Measurements from ENCODE around the gene PPP1R36. TPM values are rescaled to one million over a fixed set of nuclear protein-coding genes. Genes with fewer than 3 reads are reported as not detected.
"Not testable (repeated sequence)": the region's sequence is repeated elsewhere in the genome, so short reads cannot be mapped to it uniquely, and the experiment has no call there.

The PPP1R36 gene
- total RNA-seq, 1 donor from 2014 or later, result 0.40 TPM

DNA sequence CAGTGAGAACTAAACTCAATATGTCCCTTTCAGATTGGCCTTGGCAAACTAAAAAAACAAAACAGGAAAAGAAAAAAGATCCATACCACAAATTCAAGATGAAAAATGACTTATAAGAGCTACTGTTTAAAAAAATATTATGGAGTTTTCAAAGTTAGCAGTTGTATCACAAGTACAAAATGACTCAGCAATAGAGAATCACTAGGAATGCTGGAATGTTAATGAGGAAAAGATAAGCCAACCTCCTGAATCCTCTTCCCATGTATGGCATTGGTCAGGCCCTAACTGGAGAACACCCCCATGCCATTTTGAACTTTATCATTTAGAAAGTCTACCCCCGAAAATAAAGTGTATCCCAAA, 62.2 kb downstream of the PPP1R36 start:
- peak; percentile 21 to 39 for DNase-seq (ENCODE audit: low read depth in 2 of 2)

DNA sequence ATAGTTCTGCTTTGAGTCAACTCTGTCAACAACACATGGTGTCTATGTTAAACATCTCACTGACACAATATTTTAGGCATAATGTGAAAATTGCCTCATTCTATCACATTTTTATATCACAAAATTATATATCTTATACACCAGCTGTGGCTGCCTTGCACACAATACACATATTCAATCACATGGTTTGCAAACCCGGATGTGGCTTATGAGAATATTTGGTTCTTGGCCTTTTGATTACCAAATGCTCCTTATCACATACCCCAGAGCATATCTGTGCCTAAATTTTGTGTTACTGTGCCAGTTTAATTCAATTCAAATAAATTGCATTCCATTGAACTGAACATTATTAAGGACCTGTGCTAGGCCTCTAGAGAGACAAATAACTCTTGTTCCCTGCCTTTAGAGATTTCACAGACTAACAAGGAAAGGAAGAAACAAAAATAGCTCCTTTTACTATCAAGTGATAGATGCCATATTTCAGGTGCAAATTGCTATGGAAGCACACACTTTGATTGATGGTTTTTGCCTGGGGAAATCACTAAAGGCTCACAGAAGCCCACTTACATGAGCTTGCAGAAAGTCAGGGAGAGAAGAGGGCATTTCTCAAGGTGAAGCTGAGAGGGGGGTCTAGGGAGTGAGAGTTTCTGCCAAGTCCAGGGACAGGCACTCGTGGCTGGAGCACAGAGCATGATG, 63.4 kb downstream of the PPP1R36 start:
- DNase-seq (ENCODE audit: low read depth in 2 of 2), result no peak

DNA sequence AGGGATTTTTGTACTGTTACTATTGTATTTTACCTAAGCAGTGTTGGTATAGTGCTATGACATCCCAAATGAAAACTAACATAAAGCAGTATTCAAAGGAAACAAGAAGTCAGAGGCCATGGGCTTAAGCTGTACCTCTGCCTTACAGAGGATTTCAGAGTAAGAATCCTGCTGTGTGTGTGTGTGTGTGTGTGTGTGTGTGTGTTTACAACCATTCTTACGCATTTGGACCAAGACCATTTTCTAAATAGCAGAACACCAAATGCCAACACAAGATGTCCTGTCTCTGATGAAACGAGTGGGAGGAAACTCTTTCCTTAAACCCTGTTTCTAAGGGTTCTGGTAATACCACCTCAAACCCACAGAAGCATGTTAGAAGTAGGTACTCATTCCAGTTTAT, 64.4 kb downstream of the PPP1R36 start:
- no peak for DNase-seq (ENCODE audit: low read depth in 2 of 2)

DNA sequence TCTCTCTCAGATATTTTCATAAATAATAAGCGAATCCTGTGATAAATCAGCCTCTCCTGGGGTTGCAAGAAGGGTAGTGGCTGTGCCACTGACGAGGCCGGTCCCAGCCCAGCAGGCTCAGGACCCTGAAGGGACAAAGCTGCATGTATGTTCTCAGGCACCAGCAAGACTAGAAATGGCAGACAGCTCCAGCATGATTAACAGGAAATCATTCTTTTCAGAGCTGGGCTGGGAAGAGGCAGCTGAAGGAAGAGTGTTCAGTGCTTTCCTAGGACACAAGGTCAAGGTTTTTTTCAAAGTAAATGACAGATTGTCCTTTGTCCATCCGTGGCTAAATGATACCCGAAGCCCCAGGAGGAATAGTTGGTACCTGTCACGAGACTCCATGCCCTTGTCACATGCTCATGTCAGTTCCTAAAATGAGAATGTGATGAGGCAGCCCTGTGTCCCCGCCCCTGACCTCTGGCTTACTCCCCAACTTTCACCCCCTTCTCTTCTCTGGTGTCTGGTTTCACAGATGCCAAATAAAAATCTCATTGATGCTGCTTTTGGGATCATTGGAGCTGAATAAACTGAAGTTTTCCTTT, 65.1 kb downstream of the PPP1R36 start:
- DNase-seq (ENCODE audit: low read depth in 2 of 2), result peak in 1 of 2 donors; percentile 16

DNA sequence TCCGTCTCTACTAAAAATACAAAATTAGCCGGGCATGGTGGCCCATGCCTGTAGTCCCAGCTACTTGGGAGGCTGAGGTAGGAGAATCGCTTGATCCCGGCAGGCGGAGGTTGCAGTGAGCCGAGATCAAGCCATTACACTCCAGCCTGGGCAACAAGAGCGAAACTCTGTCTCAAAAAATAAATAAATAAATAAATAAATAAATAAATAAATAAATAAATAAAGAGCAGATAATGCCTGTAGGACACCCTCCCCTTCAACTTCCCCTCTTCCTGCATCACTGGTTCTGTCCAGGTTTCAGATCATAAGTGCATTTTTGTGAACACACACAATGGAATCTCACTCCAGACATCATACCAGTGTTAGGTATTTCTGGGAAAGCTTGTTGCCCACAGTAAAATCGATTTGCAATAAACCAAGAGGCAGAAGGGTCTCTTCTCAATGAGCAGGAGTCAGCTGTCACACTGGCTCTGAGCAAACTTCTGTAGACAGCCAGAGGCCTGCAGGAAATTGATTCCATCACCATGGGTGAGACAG, 68.2 kb downstream of the PPP1R36 start:
- peak in 1 of 2 donors; percentile 11 for DNase-seq (ENCODE audit: low read depth in 2 of 2)

DNA sequence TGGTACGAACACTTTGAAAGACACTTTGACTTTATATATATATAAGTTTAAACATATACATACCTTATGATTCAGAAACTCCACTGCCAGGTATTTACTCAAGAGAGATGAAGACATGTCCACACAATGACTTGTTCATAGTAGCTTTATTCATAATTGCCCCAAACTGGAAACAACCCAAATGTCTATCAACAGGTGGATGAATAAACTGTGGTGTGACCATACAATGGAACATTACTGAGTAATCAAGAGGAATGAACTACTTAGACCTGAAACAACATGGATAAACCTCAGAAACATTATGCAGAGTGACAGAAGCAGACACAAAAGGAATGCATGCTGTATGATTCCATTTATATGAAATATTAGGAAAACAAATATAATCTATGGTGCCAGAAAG, 71.1 kb downstream of the PPP1R36 start:
- peak in 1 of 2 donors; percentile 48 for DNase-seq (ENCODE audit: low read depth in 2 of 2)

DNA sequence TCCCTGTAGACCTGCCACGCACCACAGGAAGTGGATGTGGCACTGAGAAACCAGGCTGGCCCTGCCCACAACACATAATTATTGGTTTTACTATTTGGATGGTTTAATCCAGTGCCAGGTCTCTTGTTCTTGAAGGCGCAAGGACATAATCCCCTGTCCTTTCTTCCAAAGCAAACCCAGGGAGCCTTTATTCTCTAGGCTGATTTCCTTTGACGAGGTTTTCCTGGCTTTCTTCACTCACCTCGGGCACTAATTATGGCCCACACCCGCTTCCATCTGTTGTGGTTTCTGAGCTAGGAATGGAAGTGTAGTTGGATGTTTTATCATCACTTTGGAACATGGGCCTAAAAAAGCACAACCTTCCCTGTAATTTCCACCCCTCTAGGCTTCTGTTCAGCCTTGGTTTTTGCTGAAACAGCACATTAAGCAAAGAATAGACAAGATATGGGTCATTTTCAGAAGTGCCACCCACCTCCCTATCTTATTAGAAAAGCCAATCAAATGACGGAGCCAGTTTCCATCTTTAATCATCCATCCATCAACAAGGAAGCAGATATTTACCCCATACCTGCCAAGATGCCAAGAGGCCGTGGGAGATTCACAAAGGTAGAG, 73.9 kb downstream of the PPP1R36 start:
- no peak for DNase-seq (ENCODE audit: low read depth in 2 of 2)

DNA sequence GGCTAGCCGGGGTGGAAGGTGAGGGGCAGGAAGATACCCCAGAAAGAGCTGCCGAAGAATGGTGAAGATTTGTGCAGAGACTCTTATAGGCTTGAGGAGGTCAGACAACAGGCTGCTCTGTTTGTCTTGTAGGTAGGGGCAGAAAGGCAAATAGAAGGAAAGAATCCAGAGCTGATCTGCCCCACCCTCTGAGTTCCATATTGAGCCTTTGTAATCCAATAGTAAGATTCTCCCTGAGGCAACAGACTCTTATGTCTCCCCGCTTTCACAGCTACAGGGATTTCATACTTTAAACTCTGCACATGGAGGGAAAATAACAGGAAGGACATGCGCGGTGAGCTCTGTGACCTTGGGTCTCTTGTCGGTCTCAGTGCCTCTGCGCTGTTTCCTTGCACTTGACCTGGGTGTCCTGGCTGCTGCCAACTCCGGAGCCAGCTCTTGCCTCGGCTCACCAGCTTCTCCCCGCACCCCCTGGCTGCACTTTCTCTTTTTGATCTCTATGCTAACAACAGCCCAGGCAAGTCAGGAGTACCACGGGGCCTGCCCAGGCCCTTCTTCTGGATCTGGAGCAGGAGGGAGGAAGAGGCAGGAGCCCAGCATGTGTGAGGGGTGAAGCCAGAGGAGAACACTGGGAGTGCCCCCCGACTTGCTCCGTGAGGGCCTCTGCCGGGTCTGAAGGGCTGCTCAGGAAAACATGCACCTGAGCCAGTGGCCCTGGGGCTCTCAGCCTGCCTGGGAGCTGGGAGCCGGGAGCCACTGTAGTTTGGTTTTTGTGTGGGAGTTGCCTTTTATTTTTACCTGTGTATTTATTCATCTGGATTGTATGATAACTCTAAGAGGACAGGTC, 75.8 kb downstream of the PPP1R36 start:
- DNase-seq (ENCODE audit: low read depth in 2 of 2), result peak; percentile 4 to 41

DNA sequence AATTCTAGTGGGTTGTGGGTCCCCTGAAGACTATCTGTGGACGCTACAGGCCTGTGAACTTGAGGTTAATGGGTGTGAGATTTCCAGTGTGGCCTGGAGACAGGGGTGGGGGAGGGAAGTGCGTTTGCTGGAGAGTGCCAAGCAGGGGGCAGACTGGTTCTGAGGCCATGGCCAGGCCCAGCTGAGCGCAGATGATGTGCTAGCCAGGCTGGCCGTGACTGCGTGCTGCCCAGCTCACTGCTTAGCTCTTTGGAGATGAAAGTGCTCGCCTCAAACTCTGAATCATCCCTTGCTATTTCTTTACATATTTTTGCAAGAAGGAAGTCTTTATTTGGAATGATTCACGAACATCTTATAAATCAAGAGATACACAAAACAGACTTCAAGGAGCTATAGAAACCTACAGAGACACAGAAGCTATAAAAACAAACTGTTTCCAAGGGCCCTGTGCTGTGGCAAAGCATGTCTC, 79.2 kb downstream of the PPP1R36 start:
- DNase-seq (ENCODE audit: low read depth in 2 of 2), result peak in 1 of 2 donors; percentile 72

DNA sequence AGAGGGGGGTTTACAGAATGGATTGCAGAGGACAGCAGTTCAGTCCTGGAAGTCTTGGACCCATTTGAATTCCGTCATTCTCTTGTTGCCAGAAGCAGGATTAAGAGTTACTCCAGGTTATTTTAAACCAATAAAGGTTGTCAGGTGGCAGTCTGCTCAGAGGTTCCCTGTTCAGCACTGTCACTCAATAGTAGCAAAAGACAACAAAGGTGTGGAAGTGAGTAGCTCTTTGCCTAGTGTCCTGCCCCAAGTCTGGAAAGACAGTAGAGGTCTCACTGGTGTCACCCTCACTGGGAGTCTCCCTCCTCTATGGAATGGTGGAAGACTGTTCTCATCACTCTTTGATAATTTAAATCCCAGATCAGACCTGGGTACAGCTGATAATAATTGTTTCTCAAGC, 81.0 kb downstream of the PPP1R36 start:
- no peak for DNase-seq (ENCODE audit: low read depth in 2 of 2)

DNA sequence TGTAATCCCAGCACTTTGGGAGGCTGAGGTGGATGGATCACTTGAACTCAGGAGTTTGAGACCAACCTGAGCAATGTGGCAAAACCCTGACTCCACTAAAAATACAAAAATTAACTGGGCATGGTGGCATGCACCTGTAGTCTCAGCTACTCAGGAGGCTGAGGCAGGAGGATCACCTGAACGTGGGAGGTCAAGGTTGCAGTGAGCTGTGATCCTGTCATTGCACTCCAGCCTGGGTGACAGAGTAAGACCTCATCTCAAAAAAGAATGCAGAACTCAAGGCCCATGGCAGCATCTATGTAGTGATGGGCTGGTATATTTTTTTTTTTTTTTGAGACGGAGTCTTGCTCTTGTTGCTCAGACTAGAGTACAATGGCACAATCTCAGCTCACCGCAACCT, 81.5 kb downstream of the PPP1R36 start:
- not testable (repeated sequence) for DNase-seq (ENCODE audit: low read depth in 2 of 2)

DNA sequence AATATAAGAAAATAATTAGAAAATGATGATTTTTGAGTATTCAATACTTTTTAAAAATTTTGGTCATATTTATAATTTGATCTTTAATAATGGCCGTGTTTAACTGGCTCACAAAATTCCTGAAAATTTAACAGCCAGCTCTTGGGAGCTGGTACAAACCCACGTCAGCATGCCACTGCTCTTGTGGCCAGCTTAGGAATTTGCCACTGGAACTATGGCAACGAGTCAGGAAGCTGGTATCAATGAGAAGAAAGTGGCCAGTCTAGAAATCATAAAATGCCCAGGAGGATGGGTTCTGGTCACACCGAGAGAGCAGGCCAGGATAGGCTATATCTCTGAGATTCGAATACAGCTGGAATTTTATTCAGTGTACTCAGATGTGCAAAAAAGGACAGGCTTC, 82.3 kb downstream of the PPP1R36 start:
- DNase-seq (ENCODE audit: low read depth in 2 of 2), result no peak

DNA sequence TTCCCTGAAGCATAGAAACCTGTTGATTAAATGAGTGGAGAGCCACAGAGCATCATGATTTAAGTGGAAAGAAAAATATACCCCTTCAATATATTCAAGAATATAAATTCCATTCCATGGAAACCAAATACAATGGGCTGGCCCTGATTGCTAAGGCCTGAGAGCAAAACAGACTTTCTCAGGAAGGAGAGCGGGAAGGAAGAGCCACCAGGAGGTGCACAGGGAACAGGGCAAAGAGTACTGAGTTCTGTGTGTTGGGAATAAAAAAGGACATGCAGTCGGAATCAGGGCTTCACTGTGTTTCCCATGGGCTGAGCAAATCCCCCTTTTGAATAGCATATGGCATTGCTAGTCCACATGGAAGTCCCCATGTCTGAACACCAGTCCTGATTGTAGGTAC, 84.8 kb downstream of the PPP1R36 start:
- DNase-seq (ENCODE audit: low read depth in 2 of 2), result peak in 1 of 2 donors; percentile 85

DNA sequence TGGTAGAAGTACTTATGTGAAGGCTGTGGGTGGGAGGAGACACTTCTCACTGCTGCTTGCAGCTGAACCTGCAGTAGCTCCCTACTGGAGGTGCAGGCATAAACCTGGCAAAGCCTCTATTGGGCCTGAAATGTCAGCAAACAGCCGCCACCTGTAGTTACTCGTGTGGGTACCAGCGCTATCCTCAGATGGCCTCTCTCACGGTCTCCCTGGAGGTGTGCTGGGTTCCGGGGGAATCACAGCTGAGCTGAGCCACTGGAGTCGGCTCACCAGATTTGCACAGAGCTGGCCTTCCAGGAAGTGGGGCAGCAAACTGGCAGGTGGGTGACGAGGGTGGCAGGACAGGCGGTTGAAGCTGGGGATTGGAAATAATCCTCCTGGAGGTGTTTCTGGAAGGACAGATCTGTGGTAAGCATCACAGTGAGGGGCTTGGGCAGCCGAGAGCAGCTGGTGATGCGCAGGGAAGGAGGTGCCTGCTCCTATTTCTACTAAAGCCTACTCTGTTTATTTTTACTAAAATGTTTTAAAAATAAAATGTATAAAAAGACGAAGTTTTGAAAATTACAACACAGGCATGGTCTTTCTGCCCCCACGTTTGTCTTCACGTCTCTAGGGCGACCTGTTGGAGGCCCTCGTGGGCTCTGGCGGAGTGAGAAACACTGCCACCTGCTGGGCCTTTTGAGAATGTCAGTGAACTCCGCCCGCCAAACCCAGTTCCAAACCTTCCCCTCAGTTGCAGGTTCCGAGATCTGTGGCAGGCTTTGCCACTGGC, 86.6 kb downstream of the PPP1R36 start:
- DNase-seq (ENCODE audit: low read depth in 2 of 2), result peak; percentile 50 to 78

DNA sequence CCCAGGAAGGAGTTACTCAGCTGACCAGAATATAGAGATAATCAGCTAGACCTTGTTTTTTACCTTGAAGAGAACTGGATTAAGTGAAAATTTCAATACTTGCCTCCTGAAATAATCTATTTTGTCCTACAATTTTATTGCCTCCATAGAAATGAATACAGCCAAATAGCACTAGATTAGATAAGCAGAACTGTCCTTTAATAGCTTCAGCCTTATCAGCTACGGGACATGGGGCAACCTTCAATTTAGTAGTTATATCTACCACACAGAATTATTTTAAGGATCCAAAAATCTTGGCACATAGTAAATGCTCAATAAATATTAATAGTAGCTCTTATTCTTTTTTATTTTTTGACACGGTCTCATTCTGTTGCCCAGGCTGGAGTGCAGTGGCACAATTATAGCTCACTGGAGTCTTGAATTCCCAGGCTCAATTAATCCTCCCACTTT, 87.2 kb downstream of the PPP1R36 start:
- DNase-seq (ENCODE audit: low read depth in 2 of 2), result no peak

DNA sequence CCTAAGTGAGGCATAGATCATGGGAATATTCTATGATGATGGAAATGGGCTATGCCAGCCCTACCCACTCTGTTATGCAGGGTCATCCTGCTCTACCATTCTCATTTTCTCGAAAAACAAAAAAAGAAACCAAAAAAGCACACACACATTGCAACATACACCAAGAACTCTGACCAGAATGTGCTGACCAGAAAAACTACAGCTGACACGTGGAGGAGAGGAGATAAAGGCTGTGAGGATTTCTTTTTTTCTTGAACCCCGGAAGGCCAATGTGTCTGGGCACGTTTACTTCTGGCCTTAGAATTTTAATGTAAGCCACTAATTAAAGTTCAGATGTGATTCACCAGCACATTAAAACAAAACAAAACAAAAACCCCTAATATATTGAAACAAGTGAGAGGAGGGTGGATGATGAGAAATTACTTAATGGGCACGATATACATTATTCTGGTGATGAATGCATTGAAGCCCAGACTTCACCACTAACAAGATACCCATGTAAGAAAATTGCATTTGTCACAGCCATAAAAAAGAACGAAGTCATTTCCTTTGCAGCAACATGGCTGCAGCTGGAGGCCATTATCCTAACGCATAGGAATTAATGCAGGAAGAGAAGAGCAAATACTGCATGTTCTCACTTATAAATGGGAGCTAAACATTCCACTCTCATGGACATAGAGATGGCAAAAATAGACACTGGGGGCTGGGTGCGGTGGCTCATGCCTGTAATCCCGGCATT, 88.1 kb downstream of the PPP1R36 start:
- no peak for DNase-seq (ENCODE audit: low read depth in 2 of 2)

DNA sequence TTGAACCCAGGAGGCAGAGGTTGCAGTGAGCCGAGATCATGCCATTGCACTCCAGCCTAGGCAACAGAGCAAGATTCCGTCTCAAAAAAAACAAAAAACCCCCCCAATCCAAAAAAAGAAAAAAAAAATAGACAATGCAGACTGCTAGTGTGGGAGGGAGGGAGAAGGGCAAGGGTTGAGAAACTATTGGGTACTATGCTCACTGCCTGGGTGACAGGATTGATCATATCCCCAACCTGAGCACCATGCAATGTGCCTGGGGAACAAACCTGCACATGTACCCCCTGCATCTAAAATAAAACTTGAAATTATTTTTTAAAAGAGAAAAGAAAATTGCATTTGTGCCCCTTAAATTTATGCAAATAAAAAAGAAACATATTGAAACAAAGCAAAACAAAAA, 88.9 kb downstream of the PPP1R36 start:
- DNase-seq (ENCODE audit: low read depth in 2 of 2), result no peak
